Dermis blood vessel endothelial cell (primary cell): ENCODE results near the gene TCHP. TPM values are rescaled to one million over a fixed set of nuclear protein-coding genes. Genes with fewer than 3 reads are reported as not detected.
"Not testable (repeated sequence)": the region's sequence is repeated elsewhere in the genome, so short reads cannot be mapped to it uniquely, and the experiment has no call there.

ENCODE experiments used
- DNase-seq: peaks from one replicate; pipeline ENCODE4 v3.0.0; 2010
- total RNA-seq: library from RNA; depleted of rRNA; stranded (reverse); fragments of >200 nt; gene quantifications from 2 replicates; pipeline ENCODE4 v1.2.3, GENCODE V29; 2014

Gene TCHP
- total RNA-seq, result 7.5 and 17.4 TPM in 2 replicates

GRCh38 chr12:109899783-109900751 lies at the start of gene TCHP:
TSS of gene TCHP (plus strand) at chr12:109900274. CDS start at chr12:109903027, 2,753 bp downstream.
- peak; percentile 96 for DNase-seq

- not testable (repeated sequence) for DNase-seq
These were observed 49.6 kb upstream of the TCHP start for GRCh38 chr12:109850518-109850917.

- DNase-seq, result no peak
These were observed 44.7 kb upstream of the TCHP start for GRCh38 chr12:109855377-109855776.

GRCh38 chr12:109857715-109858114 lies 42.4 kb upstream of the TCHP start:
- no peak for DNase-seq

- no peak for DNase-seq
These were observed 41.3 kb upstream of the TCHP start for GRCh38 chr12:109858764-109859163.

- DNase-seq, result no peak
These were observed 39.1 kb upstream of the TCHP start for GRCh38 chr12:109860977-109861376.

- no peak for DNase-seq
These were observed 38.3 kb upstream of the TCHP start for GRCh38 chr12:109861689-109862314.

- not testable (repeated sequence) for DNase-seq
These were observed 37.6 kb upstream of the TCHP start for GRCh38 chr12:109862491-109862890.

GRCh38 chr12:109863847-109864712 lies 36.0 kb upstream of the TCHP start:
- DNase-seq, result peak; percentile 32

- no peak for DNase-seq
These were observed 35.2 kb upstream of the TCHP start for GRCh38 chr12:109864916-109865315.

- DNase-seq, result no peak
These were observed 31.7 kb upstream of the TCHP start for GRCh38 chr12:109868182-109869051.

- peak; percentile 46 for DNase-seq
These were observed 29.4 kb upstream of the TCHP start for GRCh38 chr12:109870648-109871047.

- DNase-seq, result peak; percentile 38
These were observed 28.3 kb upstream of the TCHP start for GRCh38 chr12:109871668-109872314.

- DNase-seq, result no peak
These were observed 26.4 kb upstream of the TCHP start for GRCh38 chr12:109873653-109874052.

- no peak for DNase-seq
These were observed 24.4 kb upstream of the TCHP start for GRCh38 chr12:109875572-109876131.

- DNase-seq, result no peak
These were observed 23.7 kb upstream of the TCHP start for GRCh38 chr12:109876406-109876805.

GRCh38 chr12:109877504-109878246 lies 22.4 kb upstream of the TCHP start:
- no peak for DNase-seq

GRCh38 chr12:109878247-109878625 lies 21.8 kb upstream of the TCHP start:
- DNase-seq, result no peak

- DNase-seq, result no peak
These were observed 21.3 kb upstream of the TCHP start for GRCh38 chr12:109878749-109879148.
